SK-N-SH (cell line): ENCODE measurements around the gene CRPPA. TPM values are rescaled to one million over a fixed set of nuclear protein-coding genes. Genes with fewer than 3 reads are reported as not detected.

Source experiments
- CTCF ChIA-PET: fragments of 300-600, 350-600 bp; formaldehyde crosslinking; extraction: SDS; loops from one replicate; lab custom pipeline; 2021; lab: Yijun Ruan, JAX
- POLR2A ChIA-PET: fragments of 350-600 bp; sonication (Branson Sonifier 250); formaldehyde crosslinking; extraction: SDS; loops from one replicate; lab custom pipeline; 2020; ENCODE audit warnings: antibody characterized with exemption, inconsistent platforms; lab: Yijun Ruan, JAX
- DNase-seq: peaks from one replicate; pipeline ENCODE4 v3.0.0; 2012
- H2AFZ ChIP-seq: fragments of 200-600 bp; sonication (generic); 2 replicates; pipeline ENCODE4 v1.8.1; 2016; ENCODE audit warnings: antibody characterized with exemption, mild to moderate bottlenecking, low read depth
- H3F3A ChIP-seq: fragments of 200-600 bp; sonication (generic); replicated peaks from 2 replicates; pipeline ENCODE3; 2016; ENCODE audit warnings: antibody characterized with exemption, mild to moderate bottlenecking; ENCODE audit not compliant: insufficient read depth
- H3K27ac ChIP-seq, 2 experiments: fragments of 200-500 bp in 1 of 2; fragments of 200-600 bp in 1 of 2; sonication (Bioruptor generic) in 1 of 2; sonication (generic), shearing (Covaris generic) in 1 of 2; 2 replicates each; pipeline versions ENCODE4 v1.5.1 to v1.6.1; 2014 to 2016; ENCODE audit warnings: low read depth in 2 of 2, inconsistent platforms in 1 of 2, low read length in 1 of 2, mild to moderate bottlenecking in 1 of 2, mixed read lengths in 1 of 2
- H3K27me3 ChIP-seq: fragments of 200-600 bp; sonication (generic), shearing (Covaris generic); 2 replicates; pipeline ENCODE4 v1.6.1; 2016; ENCODE audit warnings: mixed run types; ENCODE audit not compliant: insufficient read depth
- H3K36me3 ChIP-seq, 2 experiments: fragments of 200-500 bp in 1 of 2; fragments of 200-600 bp in 1 of 2; sonication (Bioruptor generic) in 1 of 2; sonication (generic) in 1 of 2; replicated peaks in 1 of 2; 2 replicates each; pipeline versions ENCODE3 to v1.5.1; 2014 to 2016; ENCODE audit warnings: low read length in 1 of 2, mild to moderate bottlenecking in 1 of 2; ENCODE audit not compliant: insufficient read depth in 2 of 2, control insufficient read depth in 1 of 2
- H3K4me1 ChIP-seq, 2 experiments: fragments of 200-500 bp in 1 of 2; fragments of 200-600 bp in 1 of 2; sonication (Bioruptor generic) in 1 of 2; sonication (generic), shearing (Covaris generic) in 1 of 2; 2 replicates each; pipeline versions ENCODE4 v1.5.1 to v1.6.1; 2014 to 2016; ENCODE audit warnings: low read depth in 1 of 2, low read length in 1 of 2, mixed run types in 1 of 2; ENCODE audit not compliant: insufficient read depth in 2 of 2, control insufficient read depth in 1 of 2
- H3K4me2 ChIP-seq: fragments of 200-600 bp; sonication (generic), shearing (Covaris generic); 2 replicates; pipeline ENCODE4 v1.6.1; 2017; ENCODE audit warnings: mixed run types
- H3K4me3 ChIP-seq, 2 experiments: fragments of 200-500 bp in 1 of 2; fragments of 200-600 bp in 1 of 2; sonication (Bioruptor generic) in 1 of 2; sonication (generic), shearing (Covaris generic) in 1 of 2; 2 replicates each; pipeline versions ENCODE4 v1.5.1 to v1.8.1; 2014 to 2016; ENCODE audit warnings: low read depth in 2 of 2, inconsistent platforms in 1 of 2, low read length in 1 of 2, mild to moderate bottlenecking in 1 of 2, mixed read lengths in 1 of 2, moderate library complexity in 1 of 2
- H3K79me2 ChIP-seq: fragments of 200-600 bp; sonication (generic); 2 replicates; pipeline ENCODE4 v1.8.1; 2017; ENCODE audit warnings: mild to moderate bottlenecking; ENCODE audit not compliant: insufficient read depth
- H3K9ac ChIP-seq: fragments of 200-600 bp; sonication (generic); 2 replicates; pipeline ENCODE4 v1.6.1; 2017; ENCODE audit warnings: mixed run types
- H3K9me2 ChIP-seq: fragments of 200-600 bp; sonication (generic); 2 replicates; pipeline ENCODE4 v1.6.1; 2017; ENCODE audit warnings: mixed run types
- H3K9me3 ChIP-seq: fragments of 200-600 bp; sonication (generic); 2 replicates; pipeline ENCODE4 v1.6.1; 2017; ENCODE audit warnings: mixed run types, mild to moderate bottlenecking, moderate library complexity
- H4K20me1 ChIP-seq: fragments of 200-600 bp; sonication (generic); 2 replicates; pipeline ENCODE4 v1.6.1; 2017; ENCODE audit warnings: mild to moderate bottlenecking, mixed run types; ENCODE audit not compliant: insufficient read depth
- MXI1 ChIP-seq: IDR thresholded peaks from 2 replicates; pipeline ENCODE4 v1.6.1; 2012; ENCODE audit warnings: mild to moderate bottlenecking, low read depth, low read length, improper control_type of control experiment
- NFIC ChIP-seq: IDR thresholded peaks from 2 replicates; pipeline ENCODE4 v1.4.0; 2012; ENCODE audit warnings: borderline replicate concordance
- RCOR1 ChIP-seq: fragments of 150-350 bp; IDR thresholded peaks from 2 replicates; pipeline ENCODE4 v1.6.1; 2017; ENCODE audit warnings: antibody characterized with exemption, low read length
- TAF1 ChIP-seq: IDR thresholded peaks from 2 replicates; pipeline ENCODE4 v1.6.1; 2012; ENCODE audit warnings: low read depth, mild to moderate bottlenecking, low read length, moderate library complexity, borderline replicate concordance
- WGBS: methylation state at CpG from one replicate; pipeline ENCODE4 v1.1.6; 2017; ENCODE audit warnings: low lambda C conversion rate; 5-methylcytosine and 5-hydroxymethylcytosine counted together
- polyA plus RNA-seq, 3 experiments: library from polyadenylated mRNA; depleted of rRNA; stranded (reverse); fragments of >200 nt; gene quantifications; 2 replicates each; pipeline ENCODE4 v1.2.3, GENCODE V29; 2012
- TF ChIP-seq, protein P1 (sequence below): IDR thresholded peaks from 2 replicates; pipeline ENCODE4; 2012
- TF ChIP-seq, protein P2 (sequence below): fragments of 150-350 bp; IDR thresholded peaks from 2 replicates; pipeline ENCODE4 v1.6.1; 2016; ENCODE audit warnings: mild to moderate bottlenecking, low read depth, low read length

CRPPA gene
- polyA plus RNA-seq, 1 of the 3 experiments (the other 2 are of a cell fraction) = 0.15 TPM

DNA sequence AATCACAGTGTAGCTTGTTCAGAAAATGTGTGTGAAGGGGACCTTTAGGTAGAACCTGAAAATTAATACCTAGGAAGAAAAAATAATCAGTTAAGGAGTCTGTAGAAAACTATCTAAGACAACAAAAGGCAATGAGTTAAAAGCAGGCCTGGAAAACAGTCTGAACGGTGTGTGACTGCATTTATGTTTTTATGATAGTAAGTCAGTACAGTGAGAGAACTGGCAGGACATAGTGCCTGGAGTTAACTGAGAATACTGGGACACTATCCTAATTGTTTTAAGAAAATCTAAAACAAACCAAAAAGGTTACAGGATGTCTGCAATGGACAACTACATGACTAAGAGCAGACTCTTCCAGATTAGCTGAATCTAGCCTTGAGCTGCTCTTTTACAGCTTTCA lies 17.9 kb downstream of the CRPPA start:
- no peaks in the 10 kb centered on the region for H4K20me1 ChIP-seq
- H3K79me2 ChIP-seq = no peaks in the 10 kb centered on the region
- H3K9me3 ChIP-seq = no peaks in the 10 kb centered on the region
- no peak for DNase-seq
- 28% methylated on average over 1 of the region's 1 CpG for WGBS
- H3K27me3 ChIP-seq = no peaks in the 10 kb centered on the region
- peaks cover 19% of the 10 kb centered on the region for H3F3A ChIP-seq
- H3K9me2 ChIP-seq = 0 out of 2 replicates have a peak, but pooled peaks cover 3% of the 10 kb centered on the region
- no peak overlapping the region for H2AFZ ChIP-seq
- no peaks in the 10 kb centered on the region; a peak in 1 of 4 replicates for H3K4me1 ChIP-seq
- no peak overlapping the region for H3K4me2 ChIP-seq
- H3K27ac ChIP-seq = no peak overlapping the region
- ChIA-PET POLR2A (no interaction called here), CTCF (interaction anchor here (1.6 kb wide), 1 partner anchor 325 kb away, joined by 3 read pairs; no protein-coding TSS in a partner anchor)
- H3K9ac ChIP-seq = no peak overlapping the region
- TF ChIP-seq MXI1 = no peak
- no peak for TF ChIP-seq TAF1
- no peak for TF ChIP-seq RCOR1
- H3K4me3 ChIP-seq = no peak overlapping the region
- no peaks in the 10 kb centered on the region for H3K36me3 ChIP-seq

DNA sequence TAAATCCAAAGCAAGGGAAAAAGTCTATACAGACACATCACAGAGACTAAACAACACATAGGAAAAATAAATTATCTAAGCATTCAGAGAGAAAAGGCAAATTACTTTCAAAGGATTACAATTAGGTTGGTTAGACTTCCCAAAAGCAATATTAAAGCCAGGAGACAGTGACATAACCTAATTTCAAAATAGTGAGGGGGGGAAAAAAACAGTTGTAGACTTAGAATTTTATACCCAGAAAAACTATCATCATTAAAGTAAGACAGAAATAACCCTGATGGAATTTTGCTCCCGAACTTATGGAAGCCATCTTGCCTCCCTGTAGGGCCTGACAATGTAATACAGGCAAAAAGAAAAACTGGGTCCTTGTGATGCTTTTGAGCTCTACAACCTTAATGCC lies 18.4 kb downstream of the CRPPA start:
- ChIA-PET CTCF (interaction anchor here (1.3 kb wide), 1 partner anchor 55 kb away, joined by 3 read pairs; no protein-coding TSS in a partner anchor), POLR2A (no interaction called here)
- H3K4me3 ChIP-seq = no peak overlapping the region
- 0 out of 2 replicates have a peak, but pooled peaks cover 3% of the 10 kb centered on the region for H3K9me2 ChIP-seq
- H3K79me2 ChIP-seq = no peaks in the 10 kb centered on the region
- H3K4me2 ChIP-seq = no peak overlapping the region
- no peaks in the 10 kb centered on the region for H4K20me1 ChIP-seq
- no peak for DNase-seq
- no peak overlapping the region for H3K9ac ChIP-seq
- TF ChIP-seq, protein P1, sequence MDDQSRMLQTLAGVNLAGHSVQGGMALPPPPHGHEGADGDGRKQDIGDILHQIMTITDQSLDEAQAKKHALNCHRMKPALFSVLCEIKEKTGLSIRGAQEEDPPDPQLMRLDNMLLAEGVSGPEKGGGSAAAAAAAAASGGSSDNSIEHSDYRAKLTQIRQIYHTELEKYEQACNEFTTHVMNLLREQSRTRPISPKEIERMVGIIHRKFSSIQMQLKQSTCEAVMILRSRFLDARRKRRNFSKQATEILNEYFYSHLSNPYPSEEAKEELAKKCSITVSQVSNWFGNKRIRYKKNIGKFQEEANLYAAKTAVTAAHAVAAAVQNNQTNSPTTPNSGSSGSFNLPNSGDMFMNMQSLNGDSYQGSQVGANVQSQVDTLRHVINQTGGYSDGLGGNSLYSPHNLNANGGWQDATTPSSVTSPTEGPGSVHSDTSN = no peak
- TF ChIP-seq, protein P2, sequence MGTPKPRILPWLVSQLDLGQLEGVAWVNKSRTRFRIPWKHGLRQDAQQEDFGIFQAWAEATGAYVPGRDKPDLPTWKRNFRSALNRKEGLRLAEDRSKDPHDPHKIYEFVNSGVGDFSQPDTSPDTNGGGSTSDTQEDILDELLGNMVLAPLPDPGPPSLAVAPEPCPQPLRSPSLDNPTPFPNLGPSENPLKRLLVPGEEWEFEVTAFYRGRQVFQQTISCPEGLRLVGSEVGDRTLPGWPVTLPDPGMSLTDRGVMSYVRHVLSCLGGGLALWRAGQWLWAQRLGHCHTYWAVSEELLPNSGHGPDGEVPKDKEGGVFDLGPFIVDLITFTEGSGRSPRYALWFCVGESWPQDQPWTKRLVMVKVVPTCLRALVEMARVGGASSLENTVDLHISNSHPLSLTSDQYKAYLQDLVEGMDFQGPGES = no peak
- no peaks in the 10 kb centered on the region; a peak in 1 of 4 replicates for H3K4me1 ChIP-seq
- peaks cover 25% of the 10 kb centered on the region for H3F3A ChIP-seq
- H3K36me3 ChIP-seq = no peaks in the 10 kb centered on the region
- WGBS = 7% methylated on average over 1 of the region's 1 CpG
- H2AFZ ChIP-seq = no peak overlapping the region
- no peak overlapping the region for H3K27ac ChIP-seq
- H3K27me3 ChIP-seq = no peaks in the 10 kb centered on the region
- H3K9me3 ChIP-seq = no peaks in the 10 kb centered on the region

DNA sequence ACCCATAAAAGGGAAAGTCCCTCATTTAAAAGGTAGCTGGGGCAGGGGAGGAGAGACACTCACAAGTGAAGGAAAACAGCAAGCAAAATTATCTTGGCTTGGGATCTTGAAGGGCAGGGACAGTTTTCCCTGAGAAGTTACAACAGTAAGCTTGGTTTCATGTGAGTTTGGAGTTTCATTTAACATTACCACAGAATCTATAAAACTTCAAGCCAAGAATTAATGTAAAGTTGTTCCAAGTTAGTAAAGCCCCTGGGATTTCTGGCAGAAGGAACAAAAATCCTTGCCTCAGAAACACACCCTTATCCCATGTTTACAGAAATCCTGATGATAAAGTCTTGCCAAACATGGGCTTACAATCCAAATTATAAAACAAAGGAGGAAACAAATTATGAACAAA lies 19.2 kb downstream of the CRPPA start:
- CTCF ChIA-PET = interaction anchor here (0.7 to 1.3 kb wide), 2 partner anchors 13 to 54 kb away, joined by 3 read pairs; no protein-coding TSS in a partner anchor
- DNase-seq = no peak
- H3K9me2 ChIP-seq = 0 out of 2 replicates have a peak, but pooled peaks cover 3% of the 10 kb centered on the region
- no peaks in the 10 kb centered on the region for H3K27me3 ChIP-seq
- H3K9me3 ChIP-seq = peaks cover 6% of the 10 kb centered on the region; the same call in 1 of the 2 replicates
- H3F3A ChIP-seq = peaks cover 33% of the 10 kb centered on the region
- H3K9ac ChIP-seq = no peak overlapping the region
- H3K4me3 ChIP-seq = no peak overlapping the region
- H3K4me1 ChIP-seq = no peaks in the 10 kb centered on the region; a peak in 1 of 4 replicates
- no peak overlapping the region for H3K27ac ChIP-seq
- no peaks in the 10 kb centered on the region for H3K79me2 ChIP-seq
- POLR2A ChIA-PET = no interaction called here
- H2AFZ ChIP-seq = no peak overlapping the region
- H3K4me2 ChIP-seq = no peak overlapping the region
- TF ChIP-seq, protein P1 = no peak
- TF ChIP-seq NFIC = no peak
- no peaks in the 10 kb centered on the region for H4K20me1 ChIP-seq
- no peaks in the 10 kb centered on the region for H3K36me3 ChIP-seq
